ENCODE results near the gene PRPH2.
A peak's percentile ranks its signal among the peaks of the same experiment; 100 is the strongest.

PRPH2 gene

DNA sequence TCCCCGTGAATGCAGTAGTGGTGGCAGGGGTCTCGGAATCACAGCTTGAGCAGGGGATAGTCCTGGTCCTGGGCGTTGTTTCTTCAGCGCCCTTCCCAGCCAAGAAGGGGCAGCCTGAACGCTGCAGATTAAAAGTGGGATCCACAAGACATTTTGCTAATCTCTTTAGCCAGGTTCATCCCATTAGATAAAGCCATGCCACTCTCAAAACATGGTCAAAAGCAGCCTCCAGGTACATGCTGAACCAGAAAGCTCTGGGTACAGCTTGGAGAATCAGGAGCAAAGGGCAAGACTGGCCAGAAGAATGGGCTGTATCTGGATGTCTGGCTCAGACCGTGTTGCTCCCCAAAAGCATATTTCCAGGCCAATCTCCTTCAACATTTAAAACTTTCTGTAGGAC is at the start of gene PRPH2:
Gene PRPH2, minus strand, starts transcription at position 101 of the 400 bp plus-strand sequence. CDS start 263 bp downstream, outside the sequence.
- no peak for DNase-seq

DNA sequence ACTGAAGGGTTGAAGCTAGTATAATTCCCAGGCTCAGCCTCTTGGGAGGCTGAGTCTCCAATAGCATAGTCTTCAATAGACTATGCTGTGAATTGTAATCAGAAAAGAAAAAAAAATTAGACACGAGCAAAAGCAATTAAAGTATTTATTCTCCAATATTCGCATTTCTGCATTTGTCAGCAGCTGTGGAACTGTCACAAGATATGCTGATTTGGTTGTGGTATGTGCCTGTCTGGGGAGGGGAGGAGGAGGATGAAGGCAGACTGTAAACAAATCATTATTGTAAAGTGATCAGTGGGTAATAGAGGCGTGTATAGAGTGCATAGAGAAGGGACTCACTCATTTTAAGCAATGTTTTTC is 49.3 kb upstream of the PRPH2 start:
- DNase-seq, result no peak

GRCh38 chr6:42769836-42770235 is 47.4 kb upstream of the PRPH2 start:
- DNase-seq, result no peak

- DNase-seq, result no peak
These were observed 46.7 kb upstream of the PRPH2 start for GRCh38 chr6:42769051-42769450.

- no peak for DNase-seq
These were observed 43.8 kb upstream of the PRPH2 start for GRCh38 chr6:42766163-42766670.

DNA sequence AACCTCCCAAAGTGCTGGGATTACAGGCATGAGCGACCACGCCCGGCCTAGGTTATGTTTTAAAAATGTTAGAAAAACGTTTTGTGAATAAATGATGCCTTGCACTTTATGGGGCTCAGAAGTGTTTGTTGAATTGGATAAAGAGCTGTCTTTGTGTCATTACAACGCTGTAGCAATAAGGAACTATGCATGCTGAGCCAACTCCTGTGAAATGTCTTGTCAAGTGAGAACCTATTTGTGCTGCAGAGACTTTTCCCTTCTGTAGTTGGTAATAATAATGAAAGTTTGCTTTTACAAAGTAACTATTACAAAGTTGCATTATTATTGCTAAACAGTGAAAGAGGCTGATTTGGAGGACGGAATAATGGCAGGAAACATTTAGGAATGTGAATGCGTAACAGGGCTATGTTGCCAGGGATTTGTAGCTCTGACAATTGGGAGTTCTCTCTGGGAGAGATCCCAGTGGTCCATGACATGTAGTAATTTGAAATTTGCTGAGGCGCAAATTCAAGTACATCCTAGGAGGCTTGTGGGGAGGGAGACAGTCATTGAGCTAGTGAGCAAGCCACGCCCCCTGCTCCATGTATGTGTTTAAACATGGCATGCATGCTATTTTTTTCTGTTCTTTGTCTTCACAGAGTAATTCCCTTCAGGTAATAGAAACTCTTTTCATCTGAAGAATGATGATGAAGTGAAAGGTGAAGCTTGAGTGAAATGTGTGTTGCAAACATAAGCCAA is 42.7 kb upstream of the PRPH2 start:
- no peak for DNase-seq

DNA sequence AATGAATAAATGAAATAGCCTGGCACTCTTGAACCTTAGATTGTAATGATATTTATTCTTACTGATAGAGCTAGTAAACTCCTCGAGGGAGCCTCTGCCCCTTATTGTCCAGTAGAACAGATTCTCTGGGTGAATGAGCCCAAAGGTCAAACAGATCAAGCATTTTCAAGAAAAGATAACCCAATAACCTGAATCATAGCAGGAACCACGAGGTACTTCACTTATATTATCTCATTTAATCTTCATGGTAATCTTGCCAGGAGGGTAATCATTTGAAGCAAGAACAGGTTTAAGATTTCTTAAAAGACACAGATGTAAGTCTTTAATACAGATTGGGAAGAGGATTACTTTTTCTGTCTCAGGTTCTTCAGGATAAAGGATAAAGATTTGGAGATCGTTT is 40.6 kb upstream of the PRPH2 start:
- no peak for DNase-seq

- no peak for DNase-seq
These were observed 40.0 kb upstream of the PRPH2 start for GRCh38 chr6:42762426-42762859.

DNA sequence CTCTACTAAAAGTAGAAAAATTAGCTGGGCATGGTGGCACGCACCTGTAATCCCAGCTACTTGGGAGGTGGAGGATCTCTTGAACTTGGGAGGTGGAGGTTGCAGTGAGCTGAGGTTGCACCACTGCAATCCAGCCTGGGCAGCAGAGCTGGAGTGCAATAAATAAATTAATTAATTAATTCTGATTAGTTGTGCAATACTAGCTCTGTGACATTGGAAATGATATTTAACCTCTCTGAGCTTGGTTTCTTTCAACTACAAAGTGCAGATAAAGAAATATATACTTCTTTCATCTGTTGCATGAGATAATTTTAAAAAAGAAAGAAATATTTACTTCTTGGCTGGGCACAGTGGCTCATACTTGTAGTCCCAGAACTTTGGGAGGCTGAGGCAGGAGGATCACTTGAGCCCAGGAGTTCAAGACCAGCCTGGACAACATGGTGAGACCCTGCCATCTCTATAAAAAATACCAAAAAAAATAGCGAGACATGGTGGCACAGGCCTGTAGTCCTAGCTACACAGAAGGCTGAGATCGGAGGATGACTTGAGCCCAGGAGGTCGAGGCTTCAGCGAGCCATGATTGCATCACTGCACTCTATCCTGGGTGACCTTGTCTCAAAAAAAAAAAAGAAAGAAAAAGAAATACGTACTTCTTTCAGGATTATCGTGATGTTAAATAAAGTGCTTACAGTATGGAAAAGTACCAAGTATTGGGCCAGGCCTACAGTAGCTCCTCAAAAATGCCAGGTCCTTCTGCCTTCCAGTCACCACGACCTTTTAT is 39.1 kb upstream of the PRPH2 start:
- no peak for DNase-seq

- no peak for DNase-seq
These were observed 36.5 kb upstream of the PRPH2 start for GRCh38 chr6:42758756-42759430.

DNA sequence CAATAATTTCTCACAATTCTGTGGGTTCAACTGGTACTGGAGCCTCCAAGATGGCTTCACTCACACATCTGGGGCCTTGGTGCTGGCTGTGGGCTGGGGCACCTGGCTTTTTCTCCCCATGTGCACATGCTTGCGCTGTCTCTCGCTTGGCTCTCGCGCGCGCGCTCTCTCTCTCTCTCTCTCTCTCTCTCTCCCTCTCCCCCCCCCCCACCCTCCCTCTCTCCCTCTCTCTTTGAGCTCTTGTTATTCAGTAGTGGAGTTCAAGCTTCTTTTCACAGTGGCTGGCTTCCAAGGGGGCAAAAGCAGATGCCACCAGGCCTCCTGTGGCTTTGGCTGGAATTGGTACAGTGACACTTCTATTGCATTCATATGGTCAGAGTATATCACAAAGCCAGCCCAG is 34.3 kb upstream of the PRPH2 start:
- no peak for DNase-seq

- DNase-seq, result no peak
These were observed 32.4 kb upstream of the PRPH2 start for GRCh38 chr6:42754759-42755158.

- DNase-seq, result no peak
These were observed 28.7 kb upstream of the PRPH2 start for GRCh38 chr6:42751055-42751454.

DNA sequence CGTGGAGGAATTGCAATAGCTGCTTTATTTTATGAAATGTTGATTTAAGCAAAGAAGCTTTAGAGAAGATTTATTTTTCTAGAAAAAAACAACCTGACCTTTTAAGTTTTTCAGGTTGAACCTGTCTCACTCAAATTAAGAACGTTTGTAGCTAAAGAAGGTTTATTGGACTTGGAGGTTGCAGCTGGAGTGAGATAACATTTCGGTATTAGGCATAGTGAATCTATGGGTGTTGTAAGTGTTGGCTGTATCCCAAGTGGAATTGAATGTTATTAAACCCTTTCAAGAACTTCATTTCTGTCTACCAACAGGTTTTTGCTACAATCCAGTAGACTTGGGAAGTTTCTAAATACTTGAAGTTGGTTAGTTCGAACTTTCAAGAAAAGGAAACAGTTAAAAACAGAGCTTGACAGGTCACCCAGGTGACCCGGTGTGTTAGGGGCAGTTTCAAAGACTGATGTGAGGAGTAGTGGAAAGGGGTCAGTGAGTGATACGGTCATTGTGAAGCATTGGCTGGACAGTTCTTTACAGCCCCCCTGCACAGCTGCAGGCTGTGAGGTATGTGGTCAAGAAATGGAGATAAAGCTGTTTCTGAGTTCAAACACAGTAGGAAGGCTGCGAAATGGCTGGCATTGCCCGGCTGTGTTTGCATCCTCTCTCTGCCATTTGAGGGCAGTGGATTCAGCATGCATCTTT is 26.0 kb upstream of the PRPH2 start:
- DNase-seq, result no peak

- peak; percentile 93 for DNase-seq
These were observed 24.3 kb upstream of the PRPH2 start for GRCh38 chr6:42746463-42747391.

DNA sequence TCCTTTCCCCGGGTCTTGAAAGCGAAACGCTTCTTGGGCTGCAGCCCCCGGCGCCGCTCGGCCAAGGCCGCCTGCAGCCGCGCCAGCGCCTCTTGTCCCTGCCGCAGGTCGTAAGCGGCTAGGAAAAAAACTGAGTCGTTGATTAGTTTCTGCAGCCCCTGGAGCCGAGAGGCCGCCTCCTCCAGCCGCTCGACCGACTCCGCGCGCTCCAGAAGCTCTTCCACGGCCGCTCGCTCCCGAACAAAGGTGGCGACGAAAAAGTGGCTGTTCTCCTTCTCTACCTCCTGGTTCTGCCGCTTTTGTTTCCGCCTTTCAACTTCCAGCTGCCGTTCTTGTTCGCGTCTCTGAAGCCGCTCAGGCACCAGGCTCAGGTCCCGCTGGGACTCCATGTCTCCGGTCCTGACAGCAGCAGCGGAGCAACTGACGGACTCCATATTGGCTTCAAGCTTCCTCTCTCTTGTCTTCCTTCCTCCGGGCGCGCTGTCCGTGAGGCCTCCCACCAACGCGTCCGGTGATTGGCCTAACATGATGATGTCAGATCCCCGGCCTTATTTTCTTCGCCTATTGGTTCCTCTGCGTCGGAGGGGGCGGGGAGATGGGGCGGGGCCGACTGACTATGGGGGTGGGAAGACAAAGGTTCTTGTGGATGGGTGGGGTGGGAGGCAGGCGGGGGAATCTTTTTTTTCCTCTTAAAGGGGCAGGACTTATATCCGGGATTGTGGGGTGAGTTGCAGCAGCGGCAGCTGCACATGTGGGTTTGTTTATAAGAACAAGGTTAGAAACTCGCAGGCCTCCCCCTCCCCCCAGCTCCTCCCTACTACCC is 23.5 kb upstream of the PRPH2 start, which contains the start of gene TBCC:
Gene TBCC, minus strand, starts transcription at position 464 of the 823 bp plus-strand sequence. Its CDS starts 30 bp downstream, at position 434.
- peak; percentile 95 for DNase-seq

- DNase-seq, result no peak
These were observed 22.8 kb upstream of the PRPH2 start for GRCh38 chr6:42745083-42745639.

- no peak for DNase-seq
These were observed 22.0 kb upstream of the PRPH2 start for GRCh38 chr6:42744351-42744893.

GRCh38 chr6:42742116-42742894 is 19.9 kb upstream of the PRPH2 start:
- DNase-seq, result no peak

Measured in GDM1 (cell line).